SU-DHL-6 (cell line): ENCODE results near the gene NMU.

ENCODE experiments used
- CTCF ChIP-seq: fragments of 200-600 bp; sonication (generic); IDR thresholded peaks from one replicate; pipeline ENCODE4 v1.5.1; 2017; ENCODE audit warnings: antibody characterized with exemption, mild to moderate bottlenecking, low read length, moderate library complexity; ENCODE audit not compliant: insufficient read depth, poor library complexity, severe bottlenecking
- EZH2phosphoT487 ChIP-seq: fragments of 200-600 bp; sonication (generic), shearing (Covaris generic); conservative IDR thresholded peaks from 2 replicates; pipeline ENCODE4 v1.6.1; 2018; ENCODE audit warnings: mild to moderate bottlenecking, antibody characterized with exemption, low read length, moderate library complexity, mixed read lengths

- TF ChIP-seq CTCF (no peak), EZH2phosphoT487 (no peak)
Measured at GRCh38 chr4:55634417-55635128, 1.5 kb downstream of the NMU start.
